HEK293 (cell line): Measurements from ENCODE around the gene KLHDC9.

Source experiments
- BCL11A ChIP-seq: fragments of 450-650 bp; formaldehyde crosslinking; IDR thresholded peaks from 2 replicates; pipeline ENCODE4 v1.5.1; 2016; ENCODE audit warnings: low read depth, missing biosample characterization, missing genetic modification characterization
- FEZF1 ChIP-seq: fragments of 450-650 bp; formaldehyde crosslinking; IDR thresholded peaks from 2 replicates; pipeline ENCODE4 v1.5.1; 2016; ENCODE audit warnings: missing biosample characterization, missing genetic modification characterization
- GFI1B ChIP-seq: fragments of 450-650 bp; formaldehyde crosslinking; IDR thresholded peaks from 2 replicates; pipeline ENCODE4 v1.5.1; 2016; ENCODE audit warnings: missing biosample characterization, missing genetic modification characterization
- REPIN1 ChIP-seq: fragments of 450-650 bp; formaldehyde crosslinking; IDR thresholded peaks from 2 replicates; pipeline ENCODE4 v1.5.1; 2017; ENCODE audit warnings: missing biosample characterization, missing genetic modification characterization, low read depth
- TSHZ1 ChIP-seq: fragments of 450-650 bp; formaldehyde crosslinking; IDR thresholded peaks from 2 replicates; pipeline ENCODE4 v1.5.1; 2016; ENCODE audit warnings: missing biosample characterization, missing genetic modification characterization, borderline replicate concordance
- WT1 ChIP-seq: fragments of 450-650 bp; formaldehyde crosslinking; IDR thresholded peaks from 2 replicates; pipeline ENCODE4 v1.5.1; 2016; ENCODE audit warnings: missing biosample characterization, missing genetic modification characterization
- ZBTB20 ChIP-seq: fragments of 450-650 bp; formaldehyde crosslinking; IDR thresholded peaks from 2 replicates; pipeline ENCODE4 v1.5.1; 2016; ENCODE audit warnings: missing biosample characterization, missing genetic modification characterization
- ZBTB48 ChIP-seq: fragments of 450-650 bp; formaldehyde crosslinking; IDR thresholded peaks from 2 replicates; pipeline ENCODE4 v1.5.1; 2016; ENCODE audit warnings: missing biosample characterization, missing genetic modification characterization
- ZIC2 ChIP-seq: fragments of 450-650 bp; formaldehyde crosslinking; IDR thresholded peaks from 2 replicates; pipeline ENCODE4 v1.5.1; 2016; ENCODE audit warnings: missing biosample characterization, missing genetic modification characterization
- ZNF157 ChIP-seq: fragments of 450-650 bp; formaldehyde crosslinking; IDR thresholded peaks from 2 replicates; pipeline ENCODE4 v1.5.1; 2016; ENCODE audit warnings: missing biosample characterization, missing genetic modification characterization
- ZNF2 ChIP-seq: fragments of 450-650 bp; formaldehyde crosslinking; IDR thresholded peaks from 2 replicates; pipeline ENCODE4 v1.5.1; 2016; ENCODE audit warnings: missing biosample characterization, missing genetic modification characterization
- ZNF266 ChIP-seq: fragments of 450-650 bp; formaldehyde crosslinking; IDR thresholded peaks from 2 replicates; pipeline ENCODE4 v1.5.1; 2016; ENCODE audit warnings: missing biosample characterization, missing genetic modification characterization, low read depth
- ZNF350 ChIP-seq: fragments of 450-650 bp; formaldehyde crosslinking; IDR thresholded peaks from 2 replicates; pipeline ENCODE4 v1.5.0; 2017; ENCODE audit warnings: missing biosample characterization, mild to moderate bottlenecking, missing genetic modification characterization
- ZNF394 ChIP-seq: fragments of 450-650 bp; formaldehyde crosslinking; IDR thresholded peaks from 2 replicates; pipeline ENCODE4 v1.5.1; 2016; ENCODE audit warnings: missing biosample characterization, missing genetic modification characterization, mild to moderate bottlenecking, moderate library complexity, borderline replicate concordance
- ZNF514 ChIP-seq: fragments of 450-650 bp; formaldehyde crosslinking; IDR thresholded peaks from 2 replicates; pipeline ENCODE4 v1.5.1; 2016; ENCODE audit warnings: missing biosample characterization, missing genetic modification characterization
- ZNF558 ChIP-seq: fragments of 450-650 bp; formaldehyde crosslinking; IDR thresholded peaks from 2 replicates; pipeline ENCODE4 v1.5.1; 2016; ENCODE audit warnings: missing biosample characterization, missing genetic modification characterization
- ZNF596 ChIP-seq: fragments of 450-650 bp; IDR thresholded peaks from 2 replicates; pipeline ENCODE4 v1.5.0; 2018; ENCODE audit warnings: missing biosample characterization, mild to moderate bottlenecking, missing genetic modification characterization, moderate library complexity
- ZNF664 ChIP-seq: fragments of 450-650 bp; formaldehyde crosslinking; IDR thresholded peaks from 2 replicates; pipeline ENCODE4 v1.5.1; 2016; ENCODE audit warnings: missing biosample characterization, missing genetic modification characterization
- ZNF692 ChIP-seq: fragments of 450-650 bp; formaldehyde crosslinking; IDR thresholded peaks from 2 replicates; pipeline ENCODE4 v1.5.1; 2016; ENCODE audit warnings: missing biosample characterization, missing genetic modification characterization
- ZNF776 ChIP-seq: fragments of 450-650 bp; formaldehyde crosslinking; IDR thresholded peaks from 2 replicates; pipeline ENCODE4 v1.5.0; 2017; ENCODE audit warnings: missing biosample characterization, missing genetic modification characterization, borderline replicate concordance
- ZNF777 ChIP-seq: fragments of 450-650 bp; formaldehyde crosslinking; IDR thresholded peaks from 2 replicates; pipeline ENCODE4 v1.5.1; 2017; ENCODE audit warnings: missing biosample characterization, missing genetic modification characterization, borderline replicate concordance
- ZSCAN30 ChIP-seq: fragments of 450-650 bp; IDR thresholded peaks from 2 replicates; pipeline ENCODE4 v1.5.1; 2018; ENCODE audit warnings: missing biosample characterization, mild to moderate bottlenecking, missing genetic modification characterization, moderate library complexity
- ZSCAN5A ChIP-seq: fragments of 450-650 bp; formaldehyde crosslinking; IDR thresholded peaks from 2 replicates; pipeline ENCODE4 v1.5.1; 2016; ENCODE audit warnings: missing biosample characterization, missing genetic modification characterization
- ZXDB ChIP-seq: fragments of 450-650 bp; formaldehyde crosslinking; IDR thresholded peaks from 2 replicates; pipeline ENCODE4 v1.5.1; 2016; ENCODE audit warnings: missing biosample characterization, missing genetic modification characterization
- TF ChIP-seq, protein P1 (sequence below): fragments of 450-650 bp; formaldehyde crosslinking; IDR thresholded peaks from 2 replicates; pipeline ENCODE4 v1.5.1; 2016; ENCODE audit warnings: missing biosample characterization, missing genetic modification characterization, borderline replicate concordance
- TF ChIP-seq, protein P2 (sequence below): fragments of 450-650 bp; formaldehyde crosslinking; optimal IDR thresholded peaks from 2 replicates; pipeline ENCODE3; 2016; ENCODE audit warnings: missing biosample characterization, mild to moderate bottlenecking, missing genetic modification characterization
- TF ChIP-seq, protein P3 (sequence below): fragments of 450-650 bp; formaldehyde crosslinking; IDR thresholded peaks from 2 replicates; pipeline ENCODE4 v1.5.1; 2016; ENCODE audit warnings: missing biosample characterization, missing genetic modification characterization

Gene KLHDC9

GRCh38 chr1:161131523-161132409 is 33.6 kb downstream of the KLHDC9 start (continued):
- TF ChIP-seq TSHZ1 (no peak), ZSCAN30 (tag by site-specific recombination) (no peak), ZNF664 (no peak), FEZF1 (tag by site-specific recombination) (no peak), ZNF692 (tag by site-specific recombination) (0 out of 2 replicates have a peak, but pooled peaks have one; percentile 31), ZNF394 (tag by site-specific recombination) (peak; percentile 18; the same call in 1 of the 2 replicates), ZXDB (peak; percentile 80), ZIC2 (tag by site-specific recombination) (peak; percentile 54; the same call in 1 of the 2 replicates), ZNF157 (peak; percentile 56; the same call in 1 of the 2 replicates), BCL11A (tag by site-specific recombination) (no peak), ZBTB20 (peak; percentile 82), ZNF776 (tag by site-specific recombination) (peak; percentile 82; the same call in 1 of the 2 replicates), WT1 (tag by site-specific recombination) (peak; percentile 74), REPIN1 (peak; percentile 80; the same call in 1 of the 2 replicates), ZNF777 (tag by site-specific recombination) (peak; percentile 71; the same call in 1 of the 2 replicates), ZNF350 (no peak), ZNF2 (tag by site-specific recombination) (peak; percentile 72), ZNF266 (tag by site-specific recombination) (0 out of 2 replicates have a peak, but pooled peaks have one; percentile 43), ZSCAN5A (0 out of 2 replicates have a peak, but pooled peaks have one; percentile 52), ZNF558 (tag by site-specific recombination) (no peak), ZNF596 (tag by site-specific recombination) (no peak), ZBTB48 (tag by site-specific recombination) (peak; percentile 86), ZNF514 (tag by site-specific recombination) (0 out of 2 replicates have a peak, but pooled peaks have one; percentile 50), GFI1B (tag by site-specific recombination) (no peak)
- TF ChIP-seq, protein P1, sequence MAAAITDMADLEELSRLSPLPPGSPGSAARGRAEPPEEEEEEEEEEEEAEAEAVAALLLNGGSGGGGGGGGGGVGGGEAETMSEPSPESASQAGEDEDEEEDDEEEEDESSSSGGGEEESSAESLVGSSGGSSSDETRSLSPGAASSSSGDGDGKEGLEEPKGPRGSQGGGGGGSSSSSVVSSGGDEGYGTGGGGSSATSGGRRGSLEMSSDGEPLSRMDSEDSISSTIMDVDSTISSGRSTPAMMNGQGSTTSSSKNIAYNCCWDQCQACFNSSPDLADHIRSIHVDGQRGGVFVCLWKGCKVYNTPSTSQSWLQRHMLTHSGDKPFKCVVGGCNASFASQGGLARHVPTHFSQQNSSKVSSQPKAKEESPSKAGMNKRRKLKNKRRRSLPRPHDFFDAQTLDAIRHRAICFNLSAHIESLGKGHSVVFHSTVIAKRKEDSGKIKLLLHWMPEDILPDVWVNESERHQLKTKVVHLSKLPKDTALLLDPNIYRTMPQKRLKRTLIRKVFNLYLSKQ, result no peak
- TF ChIP-seq, protein P2, sequence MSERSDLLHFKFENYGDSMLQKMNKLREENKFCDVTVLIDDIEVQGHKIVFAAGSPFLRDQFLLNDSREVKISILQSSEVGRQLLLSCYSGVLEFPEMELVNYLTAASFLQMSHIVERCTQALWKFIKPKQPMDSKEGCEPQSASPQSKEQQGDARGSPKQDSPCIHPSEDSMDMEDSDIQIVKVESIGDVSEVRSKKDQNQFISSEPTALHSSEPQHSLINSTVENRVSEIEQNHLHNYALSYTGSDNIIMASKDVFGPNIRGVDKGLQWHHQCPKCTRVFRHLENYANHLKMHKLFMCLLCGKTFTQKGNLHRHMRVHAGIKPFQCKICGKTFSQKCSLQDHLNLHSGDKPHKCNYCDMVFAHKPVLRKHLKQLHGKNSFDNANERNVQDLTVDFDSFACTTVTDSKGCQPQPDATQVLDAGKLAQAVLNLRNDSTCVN (tag by site-specific recombination), result peak; percentile 36
- TF ChIP-seq, protein P3, sequence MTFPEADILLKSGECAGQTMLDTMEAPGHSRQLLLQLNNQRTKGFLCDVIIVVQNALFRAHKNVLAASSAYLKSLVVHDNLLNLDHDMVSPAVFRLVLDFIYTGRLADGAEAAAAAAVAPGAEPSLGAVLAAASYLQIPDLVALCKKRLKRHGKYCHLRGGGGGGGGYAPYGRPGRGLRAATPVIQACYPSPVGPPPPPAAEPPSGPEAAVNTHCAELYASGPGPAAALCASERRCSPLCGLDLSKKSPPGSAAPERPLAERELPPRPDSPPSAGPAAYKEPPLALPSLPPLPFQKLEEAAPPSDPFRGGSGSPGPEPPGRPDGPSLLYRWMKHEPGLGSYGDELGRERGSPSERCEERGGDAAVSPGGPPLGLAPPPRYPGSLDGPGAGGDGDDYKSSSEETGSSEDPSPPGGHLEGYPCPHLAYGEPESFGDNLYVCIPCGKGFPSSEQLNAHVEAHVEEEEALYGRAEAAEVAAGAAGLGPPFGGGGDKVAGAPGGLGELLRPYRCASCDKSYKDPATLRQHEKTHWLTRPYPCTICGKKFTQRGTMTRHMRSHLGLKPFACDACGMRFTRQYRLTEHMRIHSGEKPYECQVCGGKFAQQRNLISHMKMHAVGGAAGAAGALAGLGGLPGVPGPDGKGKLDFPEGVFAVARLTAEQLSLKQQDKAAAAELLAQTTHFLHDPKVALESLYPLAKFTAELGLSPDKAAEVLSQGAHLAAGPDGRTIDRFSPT (tag by site-specific recombination), result peak; percentile 82; the same call in 1 of the 2 replicates
